SK-N-SH treated with all-trans-retinoic acid at 6 μM for 48 hours (cell line): ENCODE data around the gene RGS9BP.

Source experiments
- ATAC-seq: fragments of 200-7000 bp; cut with Tn5 transposase; 3 replicates; pipeline ENCODE4 v1.9.1; 2020; ENCODE audit warnings: mild to moderate bottlenecking, moderate library complexity
- ARNTL ChIP-seq: fragments of 450-650 bp; formaldehyde crosslinking; IDR thresholded peaks from 2 replicates; pipeline ENCODE4 v1.5.0; 2020; ENCODE audit warnings: low read depth, mild to moderate bottlenecking, moderate library complexity, borderline replicate concordance
- CSRNP3 ChIP-seq: fragments of 250-450 bp; sonication (Bioruptor Pico); IDR thresholded peaks from 2 replicates; pipeline ENCODE4 v1.5.1; 2021; ENCODE audit warnings: mild to moderate bottlenecking, moderate library complexity
- ISL1 ChIP-seq: fragments of 250-450 bp; sonication (Bioruptor Pico); IDR thresholded peaks from 2 replicates; pipeline ENCODE4 v2.1.2; 2022; ENCODE audit warnings: mild to moderate bottlenecking, moderate library complexity
- PATZ1 ChIP-seq: fragments of 250-450 bp; sonication (Bioruptor Pico); IDR thresholded peaks from 2 replicates; pipeline ENCODE4 v1.8.0; 2020; ENCODE audit warnings: mild to moderate bottlenecking, moderate library complexity, borderline replicate concordance
- POU6F1 ChIP-seq: fragments of 250-450 bp; sonication (Bioruptor Pico); IDR thresholded peaks from 2 replicates; pipeline ENCODE4 v1.8.0; 2021; ENCODE audit warnings: low read depth, mild to moderate bottlenecking, moderate library complexity, borderline replicate concordance
- PPARA ChIP-seq: fragments of 250-450 bp; sonication (Bioruptor Pico); IDR thresholded peaks from 2 replicates; pipeline ENCODE4 v1.5.0; 2020; ENCODE audit warnings: mild to moderate bottlenecking, borderline replicate concordance
- RARB ChIP-seq: fragments of 250-450 bp; sonication (Bioruptor Pico); IDR thresholded peaks from 2 replicates; pipeline ENCODE4 v1.8.0; 2021; ENCODE audit warnings: mild to moderate bottlenecking, moderate library complexity
- TCF4 ChIP-seq: fragments of 250-450 bp; sonication (Bioruptor Pico); IDR thresholded peaks from 2 replicates; pipeline ENCODE4 v1.8.0; 2021; ENCODE audit warnings: mild to moderate bottlenecking, moderate library complexity, borderline replicate concordance
- TOX ChIP-seq: fragments of 250-450 bp; sonication (Bioruptor Pico); IDR thresholded peaks from 2 replicates; pipeline ENCODE4 v1.8.0; 2021; ENCODE audit warnings: mild to moderate bottlenecking, moderate library complexity, borderline replicate concordance
- TSHZ2 ChIP-seq: fragments of 250-450 bp; sonication (Bioruptor Pico); IDR thresholded peaks from 2 replicates; pipeline ENCODE4 v1.5.0; 2020; ENCODE audit warnings: mild to moderate bottlenecking, moderate library complexity
- ZFP3 ChIP-seq: fragments of 250-450 bp; sonication (Bioruptor Pico); IDR thresholded peaks from 2 replicates; pipeline ENCODE4 v1.5.0; 2020; ENCODE audit warnings: mild to moderate bottlenecking, moderate library complexity
- TF ChIP-seq, protein P1 (sequence below): fragments of 250-450 bp; sonication (Bioruptor Pico); IDR thresholded peaks from 2 replicates; pipeline ENCODE4 v1.5.1; 2020; ENCODE audit warnings: low read depth, mild to moderate bottlenecking, moderate library complexity

The RGS9BP gene

GRCh38 chr19:32672841-32673240, 2.8 kb upstream of the RGS9BP start:
- no peak for TF ChIP-seq CSRNP3 (CRISPR knock-in tag)

DNA sequence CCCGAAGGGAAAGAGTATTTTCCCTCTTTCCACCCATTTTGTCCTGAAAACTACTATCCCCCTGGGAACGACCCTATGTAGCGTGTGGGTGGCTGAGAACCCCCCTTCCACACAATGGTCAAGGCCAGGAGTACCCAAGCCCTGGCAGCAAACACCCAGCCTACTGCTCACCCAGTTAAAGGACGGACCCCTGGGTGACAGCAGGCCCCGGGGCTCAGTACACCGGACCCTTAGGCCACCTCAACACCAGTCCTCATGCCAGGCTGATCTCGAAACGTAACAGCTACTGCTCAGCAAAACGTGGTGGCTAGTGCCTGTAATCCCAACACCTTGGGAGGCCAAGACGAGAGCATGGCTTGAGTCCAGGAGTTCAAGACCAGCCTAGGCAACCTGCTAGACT, 2.1 kb upstream of the RGS9BP start:
- ATAC-seq: no peak
- TF ChIP-seq TCF4 (CRISPR knock-in tag) (no peak), ISL1 (CRISPR knock-in tag) (no peak), ZFP3 (CRISPR knock-in tag) (no peak), RARB (no peak)

More at GRCh38 chr19:32672841-32673240, 2.8 kb upstream of the RGS9BP start:
- ATAC-seq: no peak

DNA sequence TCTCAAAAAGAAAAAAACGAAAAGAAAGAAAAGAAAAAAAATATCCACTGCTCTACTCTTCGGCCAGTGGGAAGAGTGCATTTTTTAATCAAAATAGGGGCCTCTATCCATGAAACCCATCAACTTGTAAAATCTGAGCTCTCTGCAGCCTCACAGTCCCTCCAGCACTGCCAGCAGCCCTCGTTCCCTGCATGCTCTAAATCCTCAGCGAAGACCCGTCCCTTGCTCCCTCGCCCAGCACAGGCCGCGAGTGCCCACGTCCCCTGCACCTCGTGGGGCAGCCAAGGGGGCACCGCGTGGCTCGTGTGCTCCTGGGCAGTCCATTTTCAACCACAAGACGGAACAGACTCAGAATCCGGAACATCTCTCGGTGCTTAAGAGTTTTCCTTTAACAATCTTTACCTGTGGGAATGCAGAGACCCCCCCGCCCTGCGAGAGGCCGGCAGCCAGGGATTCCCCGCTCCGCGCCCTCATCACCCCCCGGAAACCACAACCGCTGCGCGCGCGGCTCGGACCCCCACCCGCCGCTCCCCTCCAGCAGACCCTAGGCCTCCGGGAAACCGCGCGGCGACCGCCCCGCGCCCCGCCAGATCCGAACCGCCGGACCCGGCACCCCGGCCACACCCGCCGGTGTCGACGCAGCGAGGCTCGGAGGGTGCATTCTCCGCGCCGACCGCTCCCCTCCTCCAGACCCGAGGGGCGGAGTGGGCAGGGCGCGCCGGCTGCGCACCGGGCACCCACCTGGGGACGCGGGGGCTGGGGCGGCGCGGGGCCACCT, 1.3 kb upstream of the RGS9BP start:
- ATAC-seq: no peak
- TF ChIP-seq POU6F1 (no peak), TOX (CRISPR knock-in tag) (no peak), TSHZ2 (no peak)

GRCh38 chr19:32674931-32675719, 523 bp upstream of the RGS9BP start, which contains the start of gene ANKRD27:
ANKRD27 (minus strand) TSS chr19:32675180; CDS start chr19:32659015, 16,165 bp downstream.
- TF ChIP-seq POU6F1 (no peak), PPARA (CRISPR knock-in tag) (no peak), TOX (CRISPR knock-in tag) (no peak), ZFP3 (CRISPR knock-in tag) (no peak), PATZ1 (no peak), ARNTL (CRISPR knock-in tag) (no peak), CSRNP3 (CRISPR knock-in tag) (no peak), RARB (no peak), TSHZ2 (no peak)
- TF ChIP-seq, protein P1, sequence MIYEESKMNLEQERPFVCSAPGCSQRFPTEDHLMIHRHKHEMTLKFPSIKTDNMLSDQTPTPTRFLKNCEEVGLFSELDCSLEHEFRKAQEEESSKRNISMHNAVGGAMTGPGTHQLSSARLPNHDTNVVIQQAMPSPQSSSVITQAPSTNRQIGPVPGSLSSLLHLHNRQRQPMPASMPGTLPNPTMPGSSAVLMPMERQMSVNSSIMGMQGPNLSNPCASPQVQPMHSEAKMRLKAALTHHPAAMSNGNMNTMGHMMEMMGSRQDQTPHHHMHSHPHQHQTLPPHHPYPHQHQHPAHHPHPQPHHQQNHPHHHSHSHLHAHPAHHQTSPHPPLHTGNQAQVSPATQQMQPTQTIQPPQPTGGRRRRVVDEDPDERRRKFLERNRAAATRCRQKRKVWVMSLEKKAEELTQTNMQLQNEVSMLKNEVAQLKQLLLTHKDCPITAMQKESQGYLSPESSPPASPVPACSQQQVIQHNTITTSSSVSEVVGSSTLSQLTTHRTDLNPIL (CRISPR knock-in tag): no peak
- TF ChIP-seq, all 23 proteins: peak for 0

More at GRCh38 chr19:32674931-32675719, 523 bp upstream of the RGS9BP start, which contains the start of gene ANKRD27:
- peak; percentile 95 for ATAC-seq
